ENCODE data around the gene TCEANC2.

TCEANC2 gene

DNA sequence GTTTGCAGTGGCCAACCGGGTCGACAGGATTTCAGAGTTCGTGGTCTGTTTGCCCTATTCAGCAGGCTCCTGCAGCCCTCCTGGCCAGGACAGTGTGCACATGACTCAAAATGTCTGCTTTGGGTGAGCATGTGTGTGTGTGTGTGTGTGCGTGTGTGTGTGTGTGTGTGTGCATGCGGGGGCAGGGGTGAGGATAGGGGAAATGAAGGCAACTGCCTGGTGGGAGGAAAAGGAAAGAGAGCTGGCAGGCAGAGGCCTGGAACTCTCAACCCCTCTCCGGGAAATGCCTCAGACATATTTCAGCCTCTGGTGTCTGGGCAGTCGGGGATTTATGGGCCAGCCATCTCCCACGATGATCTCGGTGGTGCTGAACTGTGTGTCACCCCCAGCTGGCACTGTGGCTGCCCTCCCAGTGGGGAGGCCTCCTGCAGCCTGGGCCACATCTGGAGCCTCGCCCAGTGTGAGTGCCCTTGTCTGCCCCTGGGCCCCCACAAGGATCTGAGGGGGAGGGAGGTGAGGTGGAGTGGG is 84.2 kb downstream of the TCEANC2 start:
- no peak for ATAC-seq

DNA sequence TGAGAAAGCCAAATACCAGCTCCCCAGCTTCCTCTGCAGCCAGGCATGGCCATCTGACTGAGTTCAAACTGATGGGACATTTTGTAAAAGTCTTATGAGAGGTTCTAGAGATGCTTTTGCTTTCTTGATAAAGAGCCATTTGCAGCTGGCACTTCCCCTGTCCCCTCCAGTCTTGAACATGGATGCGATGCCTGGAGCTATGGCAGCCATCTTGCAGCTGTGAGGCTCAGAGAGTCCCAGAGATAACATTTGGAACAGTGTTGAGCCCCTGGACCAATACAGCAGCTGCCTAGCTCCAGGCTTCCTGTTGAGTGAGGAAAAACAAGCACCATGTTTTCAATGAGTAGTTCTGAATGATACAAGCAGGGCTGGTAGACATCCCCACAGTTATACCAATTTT is 85.6 kb downstream of the TCEANC2 start:
- no peak for ATAC-seq

- ATAC-seq = no peak
Observed at GRCh38 chr1:54139711-54140110, 86.3 kb downstream of the TCEANC2 start.

- no peak for ATAC-seq
Observed at GRCh38 chr1:54142146-54142900, 88.9 kb downstream of the TCEANC2 start.

DNA sequence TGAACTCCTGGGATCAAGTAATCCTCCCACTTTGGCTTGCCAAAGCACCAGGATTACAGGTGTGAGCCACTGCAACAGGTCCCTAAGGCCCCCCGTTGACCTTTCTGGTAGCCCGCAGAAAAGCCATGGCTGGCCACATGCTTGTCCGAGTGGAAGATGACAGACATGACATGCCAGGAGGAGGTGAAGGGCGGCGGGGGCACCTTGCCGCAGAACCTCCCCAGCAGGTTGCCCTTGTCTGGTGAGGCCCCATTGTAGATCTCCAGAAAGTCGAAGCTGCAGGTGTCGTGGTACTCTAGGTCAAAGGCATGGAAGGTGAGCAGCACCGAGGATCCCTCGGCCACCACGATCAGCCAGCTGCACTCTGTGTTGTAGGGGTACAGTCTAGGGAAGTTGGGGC is 91.0 kb downstream of the TCEANC2 start:
- ATAC-seq = no peak

GRCh38 chr1:54149734-54150133 is 96.3 kb downstream of the TCEANC2 start:
- no peak for ATAC-seq

DNA sequence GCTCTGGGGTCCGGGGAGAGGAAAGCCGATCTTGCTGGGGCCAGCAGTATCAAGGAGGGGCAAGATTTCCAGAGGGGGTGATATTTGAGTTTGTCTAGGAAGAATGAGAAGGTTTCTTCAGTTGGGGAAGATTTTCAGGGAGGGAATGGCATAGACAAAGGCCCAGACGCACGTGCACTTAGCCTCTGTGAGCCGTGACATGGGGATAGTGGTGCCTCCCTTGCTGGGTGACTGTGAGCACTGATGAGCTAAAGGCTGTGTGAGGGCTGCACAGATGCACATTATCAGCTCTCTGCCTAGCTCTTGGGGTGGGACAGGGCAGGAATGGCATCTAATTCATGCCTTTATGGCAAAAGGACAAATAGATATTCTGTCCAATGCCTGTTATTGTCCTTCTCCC is 97.6 kb downstream of the TCEANC2 start:
- no peak for ATAC-seq

DNA sequence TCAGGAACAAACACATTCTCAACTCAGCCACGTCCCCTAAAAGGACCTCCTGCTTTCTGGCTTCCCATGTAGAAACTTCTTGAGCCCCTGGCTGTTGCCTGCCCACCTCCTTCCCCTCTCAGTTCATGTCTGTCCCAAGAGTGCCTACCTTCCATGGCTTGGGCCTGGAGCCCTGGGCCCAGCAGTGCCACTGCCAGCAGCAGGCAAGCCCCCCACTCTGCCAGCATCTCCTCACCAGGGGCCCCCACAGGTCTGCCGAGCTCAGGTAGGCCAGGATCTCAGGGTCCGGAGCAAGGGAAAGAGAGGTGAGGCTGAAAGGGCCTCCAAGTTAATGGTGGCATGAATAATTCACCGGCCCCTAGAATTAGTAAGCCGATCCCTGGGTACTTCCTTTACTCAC is 99.3 kb downstream of the TCEANC2 start, which contains the start of gene CDCP2:
Gene CDCP2, minus strand, starts transcription at position 305 of the 400 bp plus-strand sequence. Its CDS starts 78 bp downstream, at position 227.
- ATAC-seq = no peak

- ATAC-seq = no peak
Observed at GRCh38 chr1:54153535-54154439, 100.4 kb downstream of the TCEANC2 start.

All from activated CD4-positive, CD25-positive, alpha-beta regulatory T cell treated with anti-CD3 and anti-CD28 coated beads, Interleukin-2, amount 50 U/mL, for 24 hours (primary cell).